HEK293 (cell line): ENCODE measurements around the gene INHA.

Experiments used
- CTCF ChIA-PET: fragments of 350-600 bp; formaldehyde crosslinking; extraction: SDS; loops from one replicate; lab custom pipeline; 2021; ENCODE audit warnings: antibody characterized with exemption; lab: Yijun Ruan, JAX
- POLR2A ChIA-PET: fragments of 300-600 bp; formaldehyde crosslinking; extraction: SDS; loops from one replicate; lab custom pipeline; 2020; ENCODE audit warnings: antibody characterized with exemption, inconsistent platforms; lab: Yijun Ruan, JAX
- H3K27ac ChIP-seq: fragments of 200-500 bp; sonication (Bioruptor generic); 2 replicates; pipeline ENCODE4 v1.5.1; 2014; ENCODE audit warnings: low read depth, low read length, control low read depth, inconsistent platforms; ENCODE audit errors: extremely low read depth
- H3K36me3 ChIP-seq, 2 experiments: fragments of 200-500 bp in 1 of 2; sonication (Bioruptor generic) in 1 of 2; 1 replicate in 1 of 2; 2 replicates in 1 of 2; pipeline ENCODE4 v1.5.1; 2014 to 2017; ENCODE audit warnings: inconsistent platforms in 2 of 2, low read length in 2 of 2; ENCODE audit not compliant: control insufficient read depth in 2 of 2, insufficient read depth in 1 of 2
- H3K4me1 ChIP-seq: fragments of 200-500 bp; sonication (Bioruptor generic); 2 replicates; pipeline ENCODE4 v1.5.1; 2014; ENCODE audit warnings: mild to moderate bottlenecking, low read length, inconsistent platforms; ENCODE audit not compliant: control insufficient read depth, insufficient read depth
- H3K4me3 ChIP-seq: 2 replicates; pipeline ENCODE4 v1.5.1; 2011; ENCODE audit warnings: low read depth, mild to moderate bottlenecking, control low read depth, low read length, moderate library complexity
- H3K9me3 ChIP-seq: fragments of 200-500 bp; sonication (Bioruptor generic); 2 replicates; pipeline ENCODE4 v1.5.1; 2014; ENCODE audit warnings: low read depth, low read length, inconsistent platforms; ENCODE audit not compliant: control insufficient read depth, insufficient read depth
- ELK4 ChIP-seq: IDR thresholded peaks from 2 replicates; pipeline ENCODE4 v1.6.1; 2011; ENCODE audit warnings: mild to moderate bottlenecking, low read depth, low read length, borderline replicate concordance
- GFI1B ChIP-seq: fragments of 450-650 bp; formaldehyde crosslinking; IDR thresholded peaks from 2 replicates; pipeline ENCODE4 v1.5.1; 2016; ENCODE audit warnings: missing biosample characterization, missing genetic modification characterization
- HOXA7 ChIP-seq: sonication (generic); formaldehyde crosslinking; IDR thresholded peaks from 2 replicates; pipeline ENCODE4 v1.8.1; 2022; ENCODE audit warnings: missing genetic modification reagents, borderline replicate concordance
- OVOL3 ChIP-seq: fragments of 450-650 bp; formaldehyde crosslinking; IDR thresholded peaks from 2 replicates; pipeline ENCODE4 v1.5.1; 2016; ENCODE audit warnings: missing biosample characterization, missing genetic modification characterization
- PRDM1 ChIP-seq: fragments of 450-650 bp; formaldehyde crosslinking; IDR thresholded peaks from 2 replicates; pipeline ENCODE4; 2016; ENCODE audit warnings: missing biosample characterization, missing genetic modification characterization
- SCRT2 ChIP-seq: fragments of 450-650 bp; formaldehyde crosslinking; IDR thresholded peaks from 2 replicates; pipeline ENCODE4 v1.5.1; 2016; ENCODE audit warnings: missing biosample characterization, missing genetic modification characterization
- ZFHX2 ChIP-seq: fragments of 450-650 bp; formaldehyde crosslinking; conservative IDR thresholded peaks from 2 replicates; pipeline ENCODE4 v1.5.1; 2016; ENCODE audit warnings: missing biosample characterization, missing genetic modification characterization
- ZNF112 ChIP-seq: fragments of 450-650 bp; formaldehyde crosslinking; IDR thresholded peaks from 2 replicates; pipeline ENCODE4 v1.5.0; 2017; ENCODE audit warnings: missing biosample characterization, missing genetic modification characterization
- ZNF311 ChIP-seq: fragments of 450-650 bp; formaldehyde crosslinking; IDR thresholded peaks from 2 replicates; pipeline ENCODE4 v1.5.1; 2017; ENCODE audit warnings: missing biosample characterization, missing genetic modification characterization, borderline replicate concordance
- ZNF335 ChIP-seq: fragments of 450-650 bp; formaldehyde crosslinking; conservative IDR thresholded peaks from 2 replicates; pipeline ENCODE4 v1.5.1; 2016; ENCODE audit warnings: missing biosample characterization, missing genetic modification characterization
- ZNF37A ChIP-seq: fragments of 450-650 bp; IDR thresholded peaks from 2 replicates; pipeline ENCODE4 v1.5.1; 2018; ENCODE audit warnings: missing biosample characterization, missing genetic modification characterization
- ZNF792 ChIP-seq: fragments of 450-650 bp; formaldehyde crosslinking; IDR thresholded peaks from 2 replicates; pipeline ENCODE4 v1.5.1; 2016; ENCODE audit warnings: missing biosample characterization, missing genetic modification characterization
- ZSCAN16 ChIP-seq: fragments of 450-650 bp; formaldehyde crosslinking; IDR thresholded peaks from 2 replicates; pipeline ENCODE4 v1.5.1; 2016; ENCODE audit warnings: missing biosample characterization, missing genetic modification characterization
- TF ChIP-seq, protein P1 (sequence below): fragments of 450-650 bp; formaldehyde crosslinking; IDR thresholded peaks from 2 replicates; pipeline ENCODE4 v1.5.1; 2016; ENCODE audit warnings: missing biosample characterization, missing genetic modification characterization
- TF ChIP-seq, protein P2 (sequence below): fragments of 450-650 bp; formaldehyde crosslinking; IDR thresholded peaks from 2 replicates; pipeline ENCODE4 v1.5.1; 2016; ENCODE audit warnings: missing biosample characterization, missing genetic modification characterization
- TF ChIP-seq, protein P3 (sequence below): fragments of 450-650 bp; formaldehyde crosslinking; IDR thresholded peaks from 2 replicates; pipeline ENCODE4 v1.5.1; 2016; ENCODE audit warnings: missing biosample characterization, missing genetic modification characterization
- TF ChIP-seq, protein P4 (sequence below): fragments of 450-650 bp; formaldehyde crosslinking; IDR thresholded peaks from 2 replicates; pipeline ENCODE4 v1.5.1; 2017; ENCODE audit warnings: missing biosample characterization, missing genetic modification characterization

The INHA gene

GRCh38 chr2:219593154-219593553 lies 21.0 kb downstream of the INHA start:
- H3K4me1 ChIP-seq, result peaks cover 6% of the 10 kb centered on the region
- ChIA-PET POLR2A (interaction anchor here (0.7 to 1.1 kb wide), 2 partner anchors 22 to 33 kb away, joined by 3 read pairs; partner anchors contain the start of gene OBSL1), CTCF (interaction anchor here (1.4 kb wide), 1 partner anchor 52 kb away, joined by 3 read pairs; no protein-coding TSS in a partner anchor)
- no peak overlapping the region for H3K27ac ChIP-seq
- H3K36me3 ChIP-seq, result no peaks in the 10 kb centered on the region
- no peaks in the 10 kb centered on the region for H3K9me3 ChIP-seq
- TF ChIP-seq ZNF792 (tag by site-specific recombination), result no peak
- no peak overlapping the region for H3K4me3 ChIP-seq

GRCh38 chr2:219595256-219595655 lies 23.1 kb downstream of the INHA start:
- peaks cover 6% of the 10 kb centered on the region for H3K4me1 ChIP-seq
- peak overlapping the region; percentile 45 for H3K27ac ChIP-seq
- POLR2A ChIA-PET, result interaction anchor here (0.7 kb wide), 1 partner anchor 23 kb away, joined by 6 read pairs; the partner anchor contains the start of gene INHA
- H3K9me3 ChIP-seq, result no peaks in the 10 kb centered on the region
- CTCF ChIA-PET, result interaction anchor here (0.9 to 3.4 kb wide), 3 partner anchors 18 to 54 kb away, joined by 3 to 13 read pairs (median 10); no protein-coding TSS in a partner anchor
- H3K4me3 ChIP-seq, result no peak overlapping the region
- H3K36me3 ChIP-seq, result no peaks in the 10 kb centered on the region
- TF ChIP-seq, protein P1, sequence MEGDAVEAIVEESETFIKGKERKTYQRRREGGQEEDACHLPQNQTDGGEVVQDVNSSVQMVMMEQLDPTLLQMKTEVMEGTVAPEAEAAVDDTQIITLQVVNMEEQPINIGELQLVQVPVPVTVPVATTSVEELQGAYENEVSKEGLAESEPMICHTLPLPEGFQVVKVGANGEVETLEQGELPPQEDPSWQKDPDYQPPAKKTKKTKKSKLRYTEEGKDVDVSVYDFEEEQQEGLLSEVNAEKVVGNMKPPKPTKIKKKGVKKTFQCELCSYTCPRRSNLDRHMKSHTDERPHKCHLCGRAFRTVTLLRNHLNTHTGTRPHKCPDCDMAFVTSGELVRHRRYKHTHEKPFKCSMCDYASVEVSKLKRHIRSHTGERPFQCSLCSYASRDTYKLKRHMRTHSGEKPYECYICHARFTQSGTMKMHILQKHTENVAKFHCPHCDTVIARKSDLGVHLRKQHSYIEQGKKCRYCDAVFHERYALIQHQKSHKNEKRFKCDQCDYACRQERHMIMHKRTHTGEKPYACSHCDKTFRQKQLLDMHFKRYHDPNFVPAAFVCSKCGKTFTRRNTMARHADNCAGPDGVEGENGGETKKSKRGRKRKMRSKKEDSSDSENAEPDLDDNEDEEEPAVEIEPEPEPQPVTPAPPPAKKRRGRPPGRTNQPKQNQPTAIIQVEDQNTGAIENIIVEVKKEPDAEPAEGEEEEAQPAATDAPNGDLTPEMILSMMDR (tag by site-specific recombination), result peak; percentile 36
- TF ChIP-seq, protein P2, sequence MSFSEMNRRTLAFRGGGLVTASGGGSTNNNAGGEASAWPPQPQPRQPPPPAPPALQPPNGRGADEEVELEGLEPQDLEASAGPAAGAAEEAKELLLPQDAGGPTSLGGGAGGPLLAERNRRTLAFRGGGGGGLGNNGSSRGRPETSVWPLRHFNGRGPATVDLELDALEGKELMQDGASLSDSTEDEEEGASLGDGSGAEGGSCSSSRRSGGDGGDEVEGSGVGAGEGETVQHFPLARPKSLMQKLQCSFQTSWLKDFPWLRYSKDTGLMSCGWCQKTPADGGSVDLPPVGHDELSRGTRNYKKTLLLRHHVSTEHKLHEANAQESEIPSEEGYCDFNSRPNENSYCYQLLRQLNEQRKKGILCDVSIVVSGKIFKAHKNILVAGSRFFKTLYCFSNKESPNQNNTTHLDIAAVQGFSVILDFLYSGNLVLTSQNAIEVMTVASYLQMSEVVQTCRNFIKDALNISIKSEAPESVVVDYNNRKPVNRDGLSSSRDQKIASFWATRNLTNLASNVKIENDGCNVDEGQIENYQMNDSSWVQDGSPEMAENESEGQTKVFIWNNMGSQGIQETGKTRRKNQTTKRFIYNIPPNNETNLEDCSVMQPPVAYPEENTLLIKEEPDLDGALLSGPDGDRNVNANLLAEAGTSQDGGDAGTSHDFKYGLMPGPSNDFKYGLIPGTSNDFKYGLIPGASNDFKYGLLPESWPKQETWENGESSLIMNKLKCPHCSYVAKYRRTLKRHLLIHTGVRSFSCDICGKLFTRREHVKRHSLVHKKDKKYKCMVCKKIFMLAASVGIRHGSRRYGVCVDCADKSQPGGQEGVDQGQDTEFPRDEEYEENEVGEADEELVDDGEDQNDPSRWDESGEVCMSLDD (tag by site-specific recombination), result no peak
- TF ChIP-seq ELK4, result no peak
- no peak for TF ChIP-seq ZNF37A (tag by site-specific recombination)
- no peak for TF ChIP-seq GFI1B (tag by site-specific recombination)
- peak; percentile 63 for TF ChIP-seq SCRT2
- TF ChIP-seq ZNF112, result no peak
- no peak for TF ChIP-seq ZSCAN16 (tag by site-specific recombination)
- no peak for TF ChIP-seq ZNF311 (tag by site-specific recombination)
- TF ChIP-seq, protein P3, sequence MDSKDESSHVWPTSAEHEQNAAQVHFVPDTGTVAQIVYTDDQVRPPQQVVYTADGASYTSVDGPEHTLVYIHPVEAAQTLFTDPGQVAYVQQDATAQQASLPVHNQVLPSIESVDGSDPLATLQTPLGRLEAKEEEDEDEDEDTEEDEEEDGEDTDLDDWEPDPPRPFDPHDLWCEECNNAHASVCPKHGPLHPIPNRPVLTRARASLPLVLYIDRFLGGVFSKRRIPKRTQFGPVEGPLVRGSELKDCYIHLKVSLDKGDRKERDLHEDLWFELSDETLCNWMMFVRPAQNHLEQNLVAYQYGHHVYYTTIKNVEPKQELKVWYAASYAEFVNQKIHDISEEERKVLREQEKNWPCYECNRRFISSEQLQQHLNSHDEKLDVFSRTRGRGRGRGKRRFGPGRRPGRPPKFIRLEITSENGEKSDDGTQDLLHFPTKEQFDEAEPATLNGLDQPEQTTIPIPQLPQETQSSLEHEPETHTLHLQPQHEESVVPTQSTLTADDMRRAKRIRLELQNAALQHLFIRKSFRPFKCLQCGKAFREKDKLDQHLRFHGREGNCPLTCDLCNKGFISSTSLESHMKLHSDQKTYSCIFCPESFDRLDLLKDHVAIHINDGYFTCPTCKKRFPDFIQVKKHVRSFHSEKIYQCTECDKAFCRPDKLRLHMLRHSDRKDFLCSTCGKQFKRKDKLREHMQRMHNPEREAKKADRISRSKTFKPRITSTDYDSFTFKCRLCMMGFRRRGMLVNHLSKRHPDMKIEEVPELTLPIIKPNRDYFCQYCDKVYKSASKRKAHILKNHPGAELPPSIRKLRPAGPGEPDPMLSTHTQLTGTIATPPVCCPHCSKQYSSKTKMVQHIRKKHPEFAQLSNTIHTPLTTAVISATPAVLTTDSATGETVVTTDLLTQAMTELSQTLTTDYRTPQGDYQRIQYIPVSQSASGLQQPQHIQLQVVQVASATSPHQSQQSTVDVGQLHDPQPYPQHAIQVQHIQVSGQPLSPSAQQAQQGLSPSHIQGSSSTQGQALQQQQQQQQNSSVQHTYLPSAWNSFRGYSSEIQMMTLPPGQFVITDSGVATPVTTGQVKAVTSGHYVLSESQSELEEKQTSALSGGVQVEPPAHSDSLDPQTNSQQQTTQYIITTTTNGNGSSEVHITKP, result peak; percentile 58
- TF ChIP-seq PRDM1 (tag by site-specific recombination), result 0 out of 2 replicates have a peak, but pooled peaks have one; percentile 25
- TF ChIP-seq HOXA7, result no peak
- no peak for TF ChIP-seq OVOL3 (tag by site-specific recombination)
- peak; percentile 51 for TF ChIP-seq ZFHX2 (tag by site-specific recombination)
- TF ChIP-seq ZNF335 (tag by site-specific recombination), result peak; percentile 36
- TF ChIP-seq, protein P4, sequence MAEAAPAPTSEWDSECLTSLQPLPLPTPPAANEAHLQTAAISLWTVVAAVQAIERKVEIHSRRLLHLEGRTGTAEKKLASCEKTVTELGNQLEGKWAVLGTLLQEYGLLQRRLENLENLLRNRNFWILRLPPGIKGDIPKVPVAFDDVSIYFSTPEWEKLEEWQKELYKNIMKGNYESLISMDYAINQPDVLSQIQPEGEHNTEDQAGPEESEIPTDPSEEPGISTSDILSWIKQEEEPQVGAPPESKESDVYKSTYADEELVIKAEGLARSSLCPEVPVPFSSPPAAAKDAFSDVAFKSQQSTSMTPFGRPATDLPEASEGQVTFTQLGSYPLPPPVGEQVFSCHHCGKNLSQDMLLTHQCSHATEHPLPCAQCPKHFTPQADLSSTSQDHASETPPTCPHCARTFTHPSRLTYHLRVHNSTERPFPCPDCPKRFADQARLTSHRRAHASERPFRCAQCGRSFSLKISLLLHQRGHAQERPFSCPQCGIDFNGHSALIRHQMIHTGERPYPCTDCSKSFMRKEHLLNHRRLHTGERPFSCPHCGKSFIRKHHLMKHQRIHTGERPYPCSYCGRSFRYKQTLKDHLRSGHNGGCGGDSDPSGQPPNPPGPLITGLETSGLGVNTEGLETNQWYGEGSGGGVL (tag by site-specific recombination), result peak; percentile 34; the same call in 1 of the 2 replicates
